ENCODE results near the gene UBA5. TPM values are rescaled to one million over a fixed set of nuclear protein-coding genes. Genes with fewer than 3 reads are reported as not detected.

UBA5 gene
- total and polyA plus RNA-seq, 2 of the 13 experiments (the other 11 are each of a cell fraction or from before 2014, with no cell fraction given): 30.2 to 46.8 TPM

DNA sequence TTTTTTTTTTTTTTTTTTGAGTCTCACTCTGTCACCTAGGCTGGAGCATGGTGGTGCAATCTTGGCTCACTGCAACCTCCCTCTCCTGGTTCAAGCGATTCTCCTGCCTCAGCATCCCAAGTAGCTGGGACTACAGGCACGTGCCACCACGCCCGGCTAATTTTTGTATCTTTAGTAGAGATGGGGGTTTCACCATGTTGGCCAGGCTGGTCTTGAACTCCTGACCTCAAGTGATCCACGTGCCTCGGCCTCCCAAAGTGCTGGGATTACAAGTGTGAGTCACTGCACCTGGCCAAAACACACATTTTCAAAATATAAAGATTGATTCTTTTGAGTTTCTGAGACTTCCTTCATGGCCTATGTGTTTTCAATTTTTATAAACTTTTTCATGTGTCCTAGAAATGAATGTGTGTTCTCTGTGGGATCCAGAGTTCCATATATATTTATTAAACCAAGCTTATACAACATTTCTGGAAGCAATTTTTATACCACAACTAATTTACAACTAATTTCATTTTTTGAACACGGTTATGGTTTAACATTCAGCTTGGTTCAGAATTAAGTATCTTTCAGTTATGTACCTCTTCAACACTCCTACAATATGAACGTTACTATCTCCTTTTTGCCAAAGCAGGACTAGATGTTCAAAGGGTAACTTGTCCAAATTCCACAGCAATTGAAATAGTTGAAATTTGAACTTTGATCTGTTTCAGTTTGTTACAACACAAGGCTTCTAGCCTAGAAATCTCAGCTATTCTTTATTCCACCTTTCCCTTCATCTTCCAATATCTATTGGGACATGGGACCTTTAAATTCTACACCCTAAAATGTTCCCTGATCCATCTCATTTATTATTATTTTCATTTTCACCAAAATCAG lies 2.0 kb upstream of the UBA5 start (continued):
- TF ChIP-seq, protein P1, sequence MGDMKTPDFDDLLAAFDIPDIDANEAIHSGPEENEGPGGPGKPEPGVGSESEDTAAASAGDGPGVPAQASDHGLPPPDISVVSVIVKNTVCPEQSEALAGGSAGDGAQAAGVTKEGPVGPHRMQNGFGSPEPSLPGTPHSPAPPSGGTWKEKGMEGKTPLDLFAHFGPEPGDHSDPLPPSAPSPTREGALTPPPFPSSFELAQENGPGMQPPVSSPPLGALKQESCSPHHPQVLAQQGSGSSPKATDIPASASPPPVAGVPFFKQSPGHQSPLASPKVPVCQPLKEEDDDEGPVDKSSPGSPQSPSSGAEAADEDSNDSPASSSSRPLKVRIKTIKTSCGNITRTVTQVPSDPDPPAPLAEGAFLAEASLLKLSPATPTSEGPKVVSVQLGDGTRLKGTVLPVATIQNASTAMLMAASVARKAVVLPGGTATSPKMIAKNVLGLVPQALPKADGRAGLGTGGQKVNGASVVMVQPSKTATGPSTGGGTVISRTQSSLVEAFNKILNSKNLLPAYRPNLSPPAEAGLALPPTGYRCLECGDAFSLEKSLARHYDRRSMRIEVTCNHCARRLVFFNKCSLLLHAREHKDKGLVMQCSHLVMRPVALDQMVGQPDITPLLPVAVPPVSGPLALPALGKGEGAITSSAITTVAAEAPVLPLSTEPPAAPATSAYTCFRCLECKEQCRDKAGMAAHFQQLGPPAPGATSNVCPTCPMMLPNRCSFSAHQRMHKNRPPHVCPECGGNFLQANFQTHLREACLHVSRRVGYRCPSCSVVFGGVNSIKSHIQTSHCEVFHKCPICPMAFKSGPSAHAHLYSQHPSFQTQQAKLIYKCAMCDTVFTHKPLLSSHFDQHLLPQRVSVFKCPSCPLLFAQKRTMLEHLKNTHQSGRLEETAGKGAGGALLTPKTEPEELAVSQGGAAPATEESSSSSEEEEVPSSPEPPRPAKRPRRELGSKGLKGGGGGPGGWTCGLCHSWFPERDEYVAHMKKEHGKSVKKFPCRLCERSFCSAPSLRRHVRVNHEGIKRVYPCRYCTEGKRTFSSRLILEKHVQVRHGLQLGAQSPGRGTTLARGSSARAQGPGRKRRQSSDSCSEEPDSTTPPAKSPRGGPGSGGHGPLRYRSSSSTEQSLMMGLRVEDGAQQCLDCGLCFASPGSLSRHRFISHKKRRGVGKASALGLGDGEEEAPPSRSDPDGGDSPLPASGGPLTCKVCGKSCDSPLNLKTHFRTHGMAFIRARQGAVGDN (CRISPR knock-in tag; IDR thresholded peaks at IDR 0.05): 0 out of 2 replicates have a peak, but pooled peaks have one; percentile 17
- TF ChIP-seq ISL2 (CRISPR knock-in tag; IDR thresholded peaks at IDR 0.05) (peak; percentile 49; the same call in 1 of the 2 replicates), HMG20A (CRISPR knock-in tag; IDR thresholded peaks at IDR 0.05; ENCODE audit: borderline replicate concordance) (peak; percentile 87), NR2F2 (IDR thresholded peaks at IDR 0.05; ENCODE audit: borderline replicate concordance, low read depth) (0 out of 2 replicates have a peak, but pooled peaks have one; percentile 29), CEBPB (IDR thresholded peaks at IDR 0.05; ENCODE audit: borderline replicate concordance, low read depth, low read length) (peak; percentile 83), SIX4 (CRISPR knock-in tag; IDR thresholded peaks at IDR 0.05) (no peak), THAP11 (CRISPR knock-in tag; IDR thresholded peaks at IDR 0.05) (peak; percentile 37; the same call in 1 of the 2 replicates), ATF1 (CRISPR knock-in tag; IDR thresholded peaks at IDR 0.05) (peak; percentile 45; the same call in 1 of the 2 replicates), BCL6 (CRISPR knock-in tag; IDR thresholded peaks at IDR 0.05) (0 out of 2 replicates have a peak, but pooled peaks have one; percentile 44), ZNF225 (CRISPR knock-in tag; IDR thresholded peaks at IDR 0.05) (no peak), HNF4A (CRISPR knock-in tag; IDR thresholded peaks at IDR 0.05) (peak; percentile 97), EP300 (IDR thresholded peaks at IDR 0.05; ENCODE audit: low read depth in 2 of 2, low read length in 2 of 2) (peak in 1 of 2 experiments; percentile 74; a peak in 2 of 4 replicates), EP300 (CRISPR knock-in tag; IDR thresholded peaks at IDR 0.05; ENCODE audit: borderline replicate concordance) (no peak), ZNF205 (CRISPR knock-in tag; IDR thresholded peaks at IDR 0.05) (no peak), MED1 (CRISPR knock-in tag; IDR thresholded peaks at IDR 0.05) (0 out of 2 replicates have a peak, but pooled peaks have one; percentile 23), MIXL1 (CRISPR knock-in tag; IDR thresholded peaks at IDR 0.05) (peak; percentile 84), ZNF510 (CRISPR knock-in tag; IDR thresholded peaks at IDR 0.05; ENCODE audit: low read depth) (0 out of 2 replicates have a peak, but pooled peaks have one; percentile 44), MBNL3 (CRISPR knock-in tag; conservative IDR thresholded peaks at IDR 0.05) (no peak), HNF4G (IDR thresholded peaks at IDR 0.05; ENCODE audit: borderline replicate concordance, low read depth, low read length) (peak; percentile 96), HNF4G (CRISPR knock-in tag; IDR thresholded peaks at IDR 0.05; ENCODE audit: borderline replicate concordance, low read depth) (no peak)
- TF ChIP-seq, protein P2, sequence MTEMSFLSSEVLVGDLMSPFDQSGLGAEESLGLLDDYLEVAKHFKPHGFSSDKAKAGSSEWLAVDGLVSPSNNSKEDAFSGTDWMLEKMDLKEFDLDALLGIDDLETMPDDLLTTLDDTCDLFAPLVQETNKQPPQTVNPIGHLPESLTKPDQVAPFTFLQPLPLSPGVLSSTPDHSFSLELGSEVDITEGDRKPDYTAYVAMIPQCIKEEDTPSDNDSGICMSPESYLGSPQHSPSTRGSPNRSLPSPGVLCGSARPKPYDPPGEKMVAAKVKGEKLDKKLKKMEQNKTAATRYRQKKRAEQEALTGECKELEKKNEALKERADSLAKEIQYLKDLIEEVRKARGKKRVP (CRISPR knock-in tag; IDR thresholded peaks at IDR 0.05): peak in 1 of 2 experiments; percentile 46; a peak in 1 of 4 replicates
- TF ChIP-seq, protein P3, sequence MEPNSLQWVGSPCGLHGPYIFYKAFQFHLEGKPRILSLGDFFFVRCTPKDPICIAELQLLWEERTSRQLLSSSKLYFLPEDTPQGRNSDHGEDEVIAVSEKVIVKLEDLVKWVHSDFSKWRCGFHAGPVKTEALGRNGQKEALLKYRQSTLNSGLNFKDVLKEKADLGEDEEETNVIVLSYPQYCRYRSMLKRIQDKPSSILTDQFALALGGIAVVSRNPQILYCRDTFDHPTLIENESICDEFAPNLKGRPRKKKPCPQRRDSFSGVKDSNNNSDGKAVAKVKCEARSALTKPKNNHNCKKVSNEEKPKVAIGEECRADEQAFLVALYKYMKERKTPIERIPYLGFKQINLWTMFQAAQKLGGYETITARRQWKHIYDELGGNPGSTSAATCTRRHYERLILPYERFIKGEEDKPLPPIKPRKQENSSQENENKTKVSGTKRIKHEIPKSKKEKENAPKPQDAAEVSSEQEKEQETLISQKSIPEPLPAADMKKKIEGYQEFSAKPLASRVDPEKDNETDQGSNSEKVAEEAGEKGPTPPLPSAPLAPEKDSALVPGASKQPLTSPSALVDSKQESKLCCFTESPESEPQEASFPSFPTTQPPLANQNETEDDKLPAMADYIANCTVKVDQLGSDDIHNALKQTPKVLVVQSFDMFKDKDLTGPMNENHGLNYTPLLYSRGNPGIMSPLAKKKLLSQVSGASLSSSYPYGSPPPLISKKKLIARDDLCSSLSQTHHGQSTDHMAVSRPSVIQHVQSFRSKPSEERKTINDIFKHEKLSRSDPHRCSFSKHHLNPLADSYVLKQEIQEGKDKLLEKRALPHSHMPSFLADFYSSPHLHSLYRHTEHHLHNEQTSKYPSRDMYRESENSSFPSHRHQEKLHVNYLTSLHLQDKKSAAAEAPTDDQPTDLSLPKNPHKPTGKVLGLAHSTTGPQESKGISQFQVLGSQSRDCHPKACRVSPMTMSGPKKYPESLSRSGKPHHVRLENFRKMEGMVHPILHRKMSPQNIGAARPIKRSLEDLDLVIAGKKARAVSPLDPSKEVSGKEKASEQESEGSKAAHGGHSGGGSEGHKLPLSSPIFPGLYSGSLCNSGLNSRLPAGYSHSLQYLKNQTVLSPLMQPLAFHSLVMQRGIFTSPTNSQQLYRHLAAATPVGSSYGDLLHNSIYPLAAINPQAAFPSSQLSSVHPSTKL (CRISPR knock-in tag; IDR thresholded peaks at IDR 0.05): peak; percentile 86

Measured in HepG2 (cell line).